ENCODE results near the gene BCKDK.

BCKDK gene

GRCh38 chr16:31080035-31080629, 28.1 kb upstream of the BCKDK start:
- DNase-seq (ENCODE audit: low spot score): no peak

- DNase-seq (ENCODE audit: low spot score): no peak
Measured at GRCh38 chr16:31080756-31081419, 27.3 kb upstream of the BCKDK start.

GRCh38 chr16:31081428-31082351, 26.5 kb upstream of the BCKDK start:
- DNase-seq (ENCODE audit: low spot score): no peak

- DNase-seq (ENCODE audit: low spot score): peak; percentile 14
Measured at GRCh38 chr16:31082368-31083045, 25.7 kb upstream of the BCKDK start.

GRCh38 chr16:31083081-31083480, 25.1 kb upstream of the BCKDK start:
- no peak for DNase-seq (ENCODE audit: low spot score)

- DNase-seq (ENCODE audit: low spot score): no peak
Measured at GRCh38 chr16:31083556-31083955, 24.6 kb upstream of the BCKDK start.

GRCh38 chr16:31083981-31084380, 24.2 kb upstream of the BCKDK start:
- DNase-seq (ENCODE audit: low spot score): no peak

- no peak for DNase-seq (ENCODE audit: low spot score)
Measured at GRCh38 chr16:31084584-31085302, 23.4 kb upstream of the BCKDK start.

GRCh38 chr16:31085411-31085810, 22.8 kb upstream of the BCKDK start:
- no peak for DNase-seq (ENCODE audit: low spot score)

- DNase-seq (ENCODE audit: low spot score): no peak
Measured at GRCh38 chr16:31085873-31086628, 22.1 kb upstream of the BCKDK start.

GRCh38 chr16:31086629-31086906, 21.6 kb upstream of the BCKDK start:
- DNase-seq (ENCODE audit: low spot score): no peak

- DNase-seq (ENCODE audit: low spot score): no peak
Measured at GRCh38 chr16:31087481-31087880, 20.7 kb upstream of the BCKDK start.

GRCh38 chr16:31087971-31088370, 20.2 kb upstream of the BCKDK start:
- DNase-seq (ENCODE audit: low spot score): no peak

GRCh38 chr16:31088459-31089183, 19.6 kb upstream of the BCKDK start, which contains the start of gene PRSS53:
PRSS53 (minus strand) TSS chr16:31088943; CDS start chr16:31088809, 134 bp downstream.
- DNase-seq (ENCODE audit: low spot score): no peak

- no peak for DNase-seq (ENCODE audit: low spot score)
Measured at GRCh38 chr16:31089199-31089598, 19.0 kb upstream of the BCKDK start.

GRCh38 chr16:31090540-31090939, 17.6 kb upstream of the BCKDK start:
- DNase-seq (ENCODE audit: low spot score): no peak

- no peak for DNase-seq (ENCODE audit: low spot score)
Measured at GRCh38 chr16:31092330-31092729, 15.9 kb upstream of the BCKDK start.

- peak; percentile 74 for DNase-seq (ENCODE audit: low spot score)
Measured at GRCh38 chr16:31093132-31093703, 15.0 kb upstream of the BCKDK start.

- peak; percentile 17 for DNase-seq (ENCODE audit: low spot score)
Measured at GRCh38 chr16:31094088-31094423, 14.1 kb upstream of the BCKDK start.

Data from SW480 (cell line).